ENCODE measurements around the gene BLM. TPM values are rescaled to one million over a fixed set of nuclear protein-coding genes. Genes with fewer than 3 reads are reported as not detected.

BLM gene
- total RNA-seq, 1 experiment from 2014 or later: 33.5 TPM

Small RNA genes within 50 kb of the gene (small RNA-seq; reads per million reads assigned to genes)
- not detected for gene RF00093
- gene RN7SL363P: not detected

Other genes with a start within 250 kb of the BLM start
- 27.7 and 39.7 TPM in 2 replicates for gene CRTC3, start 187.4 kb upstream of the BLM start, total RNA-seq (2014; rRNA removed; shearing (Covaris generic); ENCODE audit: low replicate concordance)
- gene FURIN, start 151.2 kb downstream of the BLM start, total RNA-seq (2014; rRNA removed; shearing (Covaris generic); ENCODE audit: low replicate concordance): 30.4 and 30.9 TPM in 2 replicates
- gene FES, start 167.2 kb downstream of the BLM start, total RNA-seq (2014; rRNA removed; shearing (Covaris generic); ENCODE audit: low replicate concordance): 33.7 and 88.0 TPM in 2 replicates
- gene MAN2A2, start 186.0 kb downstream of the BLM start, total RNA-seq (2014; rRNA removed; shearing (Covaris generic); ENCODE audit: low replicate concordance): 27.4 and 60.8 TPM in 2 replicates
- gene HDDC3, start 215.2 kb downstream of the BLM start, total RNA-seq (2014; rRNA removed; shearing (Covaris generic); ENCODE audit: low replicate concordance): 15.9 and 39.1 TPM in 2 replicates
- gene UNC45A, start 217.9 kb downstream of the BLM start, total RNA-seq (2014; rRNA removed; shearing (Covaris generic); ENCODE audit: low replicate concordance): 25.1 and 58.0 TPM in 2 replicates
- 25.3 and 32.9 TPM in 2 replicates for gene RCCD1, start 237.5 kb downstream of the BLM start, total RNA-seq (2014; rRNA removed; shearing (Covaris generic); ENCODE audit: low replicate concordance)